ENCODE results near the gene S100A1.
"Not testable (repeated sequence)": the region's sequence is repeated elsewhere in the genome, so short reads cannot be mapped to it uniquely, and the experiment has no call there.

The S100A1 gene

GRCh38 chr1:153583514-153583913 lies 44.7 kb upstream of the S100A1 start:
- not testable (repeated sequence) for H2AK5ac ChIP-seq (ENCODE audit: low read length, severe bottlenecking); H2BK12ac ChIP-seq (ENCODE audit: low read length in 2 of 2); H3K14ac ChIP-seq (ENCODE audit: low read length in 2 of 2); H4K8ac ChIP-seq (ENCODE audit: low read length); H3K9ac ChIP-seq (ENCODE audit: low read length); DNase-seq; H3K4me1 ChIP-seq (ENCODE audit: control insufficient read depth, insufficient read depth, low read depth, low read length); H2AFZ ChIP-seq (ENCODE audit: low read depth, low read length); H2BK15ac ChIP-seq (ENCODE audit: low read depth, poor library complexity, severe bottlenecking); H3K79me1 ChIP-seq (replicated peaks; ENCODE audit: low read length, poor library complexity, severe bottlenecking); H2BK120ac ChIP-seq (ENCODE audit: low read depth, low read length); H3K18ac ChIP-seq (ENCODE audit: low read depth in 1 of 2, low read length in 2 of 2); H3K4me3 ChIP-seq (ENCODE audit: insufficient read depth in 1 of 2, low read depth in 1 of 2, low read length in 2 of 2); H3K27me3 ChIP-seq (ENCODE audit: control insufficient read depth in 1 of 2, insufficient read depth in 1 of 2, low read length in 2 of 2); H3K23ac ChIP-seq (ENCODE audit: low read length in 2 of 2); H3K9me3 ChIP-seq (ENCODE audit: control insufficient read depth, low read length); H3K36me3 ChIP-seq (ENCODE audit: control insufficient read depth in 1 of 2, insufficient read depth in 2 of 2, low read depth in 1 of 2, low read length in 2 of 2); H3K4ac ChIP-seq (ENCODE audit: low read depth in 1 of 2, low read length in 2 of 2); H3K4me2 ChIP-seq (ENCODE audit: low read length, poor library complexity, severe bottlenecking); H2BK5ac ChIP-seq (ENCODE audit: low read depth, low read length, poor library complexity, severe bottlenecking); H4K91ac ChIP-seq (ENCODE audit: low read length); H3K27ac ChIP-seq (ENCODE audit: low read length, poor library complexity, severe bottlenecking)
- WGBS, result 67% methylated on average over 1 of the region's 3 CpGs

- Histone ChIP-seq H3K79me1 (replicated peaks; ENCODE audit: low read length, poor library complexity, severe bottlenecking) (no peaks in the 10 kb centered on the region), H3K4ac (ENCODE audit: low read depth in 1 of 2, low read length in 2 of 2) (no peak overlapping the region), H3K4me2 (ENCODE audit: low read length, poor library complexity, severe bottlenecking) (no peak overlapping the region), H2BK120ac (ENCODE audit: low read depth, low read length) (no peak overlapping the region), H3K9me3 (ENCODE audit: control insufficient read depth, low read length) (no peaks in the 10 kb centered on the region), H3K9ac (ENCODE audit: low read length) (no peak overlapping the region), H2BK5ac (ENCODE audit: low read depth, low read length, poor library complexity, severe bottlenecking) (no peak overlapping the region), H3K27me3 (ENCODE audit: control insufficient read depth in 1 of 2, insufficient read depth in 1 of 2, low read length in 2 of 2) (no peaks in the 10 kb centered on the region), H2AK5ac (ENCODE audit: low read length, severe bottlenecking) (no peak overlapping the region), H2BK12ac (ENCODE audit: low read length in 2 of 2) (no peak overlapping the region), H3K18ac (ENCODE audit: low read depth in 1 of 2, low read length in 2 of 2) (no peak overlapping the region), H3K4me3 (ENCODE audit: insufficient read depth in 1 of 2, low read depth in 1 of 2, low read length in 2 of 2) (no peak overlapping the region), H3K4me1 (ENCODE audit: control insufficient read depth, insufficient read depth, low read depth, low read length) (peaks cover under 1% of the 10 kb centered on the region), H3K14ac (ENCODE audit: low read length in 2 of 2) (no peak overlapping the region), H3K27ac (ENCODE audit: low read length, poor library complexity, severe bottlenecking) (no peak overlapping the region), H4K8ac (ENCODE audit: low read length) (no peak overlapping the region), H4K91ac (ENCODE audit: low read length) (no peak overlapping the region), H3K36me3 (ENCODE audit: control insufficient read depth in 1 of 2, insufficient read depth in 2 of 2, low read depth in 1 of 2, low read length in 2 of 2) (no peaks in the 10 kb centered on the region), H2AFZ (ENCODE audit: low read depth, low read length) (no peak overlapping the region), H2BK15ac (ENCODE audit: low read depth, poor library complexity, severe bottlenecking) (no peak overlapping the region), H3K23ac (ENCODE audit: low read length in 2 of 2) (no peak overlapping the region)
- 85% methylated on average over 2 of the region's 2 CpGs for WGBS
- no peak for DNase-seq
Measured at GRCh38 chr1:153583976-153584375, 44.3 kb upstream of the S100A1 start.

GRCh38 chr1:153585006-153585405 lies 43.2 kb upstream of the S100A1 start:
- Histone ChIP-seq H2BK12ac (ENCODE audit: low read length in 2 of 2) (no peak overlapping the region), H3K27me3 (ENCODE audit: control insufficient read depth in 1 of 2, insufficient read depth in 1 of 2, low read length in 2 of 2) (no peaks in the 10 kb centered on the region), H3K4me2 (ENCODE audit: low read length, poor library complexity, severe bottlenecking) (no peak overlapping the region), H3K27ac (ENCODE audit: low read length, poor library complexity, severe bottlenecking) (no peak overlapping the region), H3K9ac (ENCODE audit: low read length) (no peak overlapping the region), H3K18ac (ENCODE audit: low read depth in 1 of 2, low read length in 2 of 2) (no peak overlapping the region), H2BK120ac (ENCODE audit: low read depth, low read length) (no peak overlapping the region), H3K36me3 (ENCODE audit: control insufficient read depth in 1 of 2, insufficient read depth in 2 of 2, low read depth in 1 of 2, low read length in 2 of 2) (no peaks in the 10 kb centered on the region), H3K79me1 (replicated peaks; ENCODE audit: low read length, poor library complexity, severe bottlenecking) (no peaks in the 10 kb centered on the region), H2BK5ac (ENCODE audit: low read depth, low read length, poor library complexity, severe bottlenecking) (no peak overlapping the region), H2BK15ac (ENCODE audit: low read depth, poor library complexity, severe bottlenecking) (no peak overlapping the region), H3K4ac (ENCODE audit: low read depth in 1 of 2, low read length in 2 of 2) (no peak overlapping the region), H3K4me1 (ENCODE audit: control insufficient read depth, insufficient read depth, low read depth, low read length) (no peaks in the 10 kb centered on the region), H2AFZ (ENCODE audit: low read depth, low read length) (no peak overlapping the region), H4K8ac (ENCODE audit: low read length) (no peak overlapping the region), H3K14ac (ENCODE audit: low read length in 2 of 2) (no peak overlapping the region), H4K91ac (ENCODE audit: low read length) (no peak overlapping the region), H3K9me3 (ENCODE audit: control insufficient read depth, low read length) (no peaks in the 10 kb centered on the region), H2AK5ac (ENCODE audit: low read length, severe bottlenecking) (no peak overlapping the region), H3K4me3 (ENCODE audit: insufficient read depth in 1 of 2, low read depth in 1 of 2, low read length in 2 of 2) (no peak overlapping the region), H3K23ac (ENCODE audit: low read length in 2 of 2) (no peak overlapping the region)
- no peak for DNase-seq
- WGBS, result 92% methylated on average over 1 of the region's 1 CpG

GRCh38 chr1:153586347-153586746 lies 41.9 kb upstream of the S100A1 start:
- Histone ChIP-seq H2BK120ac (ENCODE audit: low read depth, low read length) (no peak overlapping the region), H2AK5ac (ENCODE audit: low read length, severe bottlenecking) (no peak overlapping the region), H3K79me1 (replicated peaks; ENCODE audit: low read length, poor library complexity, severe bottlenecking) (no peaks in the 10 kb centered on the region), H3K27me3 (ENCODE audit: control insufficient read depth in 1 of 2, insufficient read depth in 1 of 2, low read length in 2 of 2) (no peaks in the 10 kb centered on the region), H3K4me2 (ENCODE audit: low read length, poor library complexity, severe bottlenecking) (no peak overlapping the region), H2BK12ac (ENCODE audit: low read length in 2 of 2) (no peak overlapping the region), H3K36me3 (ENCODE audit: control insufficient read depth in 1 of 2, insufficient read depth in 2 of 2, low read depth in 1 of 2, low read length in 2 of 2) (no peaks in the 10 kb centered on the region), H3K14ac (ENCODE audit: low read length in 2 of 2) (no peak overlapping the region), H3K27ac (ENCODE audit: low read length, poor library complexity, severe bottlenecking) (no peak overlapping the region), H4K91ac (ENCODE audit: low read length) (no peak overlapping the region), H2AFZ (ENCODE audit: low read depth, low read length) (no peak overlapping the region), H4K8ac (ENCODE audit: low read length) (no peak overlapping the region), H3K4me1 (ENCODE audit: control insufficient read depth, insufficient read depth, low read depth, low read length) (no peaks in the 10 kb centered on the region), H2BK15ac (ENCODE audit: low read depth, poor library complexity, severe bottlenecking) (no peak overlapping the region), H3K23ac (ENCODE audit: low read length in 2 of 2) (no peak overlapping the region), H3K9me3 (ENCODE audit: control insufficient read depth, low read length) (no peaks in the 10 kb centered on the region), H3K4me3 (ENCODE audit: insufficient read depth in 1 of 2, low read depth in 1 of 2, low read length in 2 of 2) (no peak overlapping the region), H3K9ac (ENCODE audit: low read length) (no peak overlapping the region), H3K4ac (ENCODE audit: low read depth in 1 of 2, low read length in 2 of 2) (no peak overlapping the region), H3K18ac (ENCODE audit: low read depth in 1 of 2, low read length in 2 of 2) (no peak overlapping the region), H2BK5ac (ENCODE audit: low read depth, low read length, poor library complexity, severe bottlenecking) (no peak overlapping the region)
- 67% methylated on average over 1 of the region's 1 CpG for WGBS
- no peak for DNase-seq
